ENCODE data around the gene CIB1. TPM values are rescaled to one million over a fixed set of nuclear protein-coding genes. Genes with fewer than 3 reads are reported as not detected.

Gene CIB1
- total and polyA plus RNA-seq, 10 of the 15 experiments (the other 5 are each of a cell fraction or from before 2014, with no cell fraction given), result 10.8 to 155 (median 81.9) TPM

GRCh38 chr15:90219421-90220141 lies 14.2 kb downstream of the CIB1 start:
- ChIA-PET POLR2A (interaction anchor here (1.5 to 2.2 kb wide), 4 partner anchors 16 to 58 kb away, joined by 5 to 8 read pairs (median 6); partner anchors contain the start of gene SEMA4B), SMC1A (ENCODE audit: uncharacterized antibody, unreplicated experiment) (interaction anchor here (1.0 to 3.0 kb wide), 8 partner anchors 11 to 76 kb away, joined by 3 to 10 read pairs (median 3); no protein-coding TSS in a partner anchor), CTCF (interaction anchor here (0.7 to 4.2 kb wide), 12 partner anchors 11 to 77 kb away, joined by 3 to 40 read pairs (median 6); partner anchors contain the start of genes CIB1, GDPGP1 and SEMA4B), RAD21 (ENCODE audit: unreplicated experiment) (interaction anchor here (0.7 to 3.6 kb wide), 4 partner anchors 13 to 57 kb away, joined by 3 to 25 read pairs (median 4); partner anchors contain the start of gene SEMA4B)
- in situ Hi-C loops (cut with MboI), result loop anchor here (5.0 kb wide), 1 partner anchor 57 kb away; no protein-coding TSS in a partner anchor
- H3K27ac ChIP-seq (ENCODE audit: control insufficient read depth, insufficient read depth), result no peak overlapping the region
- intact Hi-C loops (cut with micrococcal nuclease; ENCODE audit: unreplicated experiment), result no loop called here
- DNase-seq (ENCODE audit: low read depth, low spot score) (no peak), ATAC-seq (peak; percentile 92), FAIRE-seq (no peak)
- TF ChIP-seq RAD21 (IDR thresholded peaks at IDR 0.05; ENCODE audit: insufficient read depth, low read depth, low read length), result peak; percentile 58
- no peak for TF ChIP-seq SREBF1 (IDR thresholded peaks at IDR 0.05; ENCODE audit: low read length)
- 0 out of 2 replicates have a peak, but pooled peaks have one; percentile 41 for TF ChIP-seq YY1 (IDR thresholded peaks at IDR 0.05; ENCODE audit: low read depth, low read length)
- peak; percentile 85 for TF ChIP-seq SMC3 (IDR thresholded peaks at IDR 0.05; ENCODE audit: borderline replicate concordance, low read length)
- no peak for TF ChIP-seq RELA (IDR thresholded peaks at IDR 0.05; ENCODE audit: borderline replicate concordance, partially characterized antibody)
- peak; percentile 58 to 82 (median 69) for TF ChIP-seq CTCF (IDR thresholded peaks at IDR 0.05 in 2 of 3, conservative IDR thresholded peaks at IDR 0.05 in 1 of 3; ENCODE audit: control insufficient read depth in 2 of 3, extremely low read depth in 1 of 3, insufficient read depth in 1 of 3, low read depth in 3 of 3, low read length in 3 of 3)
- H3K79me2 ChIP-seq (ENCODE audit: control insufficient read depth, insufficient read depth, low read length), result no peaks in the 10 kb centered on the region
- no peaks in the 10 kb centered on the region for H3K27me3 ChIP-seq (replicated peaks in 1 of 2; ENCODE audit: control insufficient read depth in 2 of 2, insufficient read depth in 2 of 2, low read length in 1 of 2)
- H2AFZ ChIP-seq (ENCODE audit: control insufficient read depth, low read depth, low read length), result no peak overlapping the region
- WGBS (ENCODE audit: insufficient coverage, insufficient replicate concordance, low lambda C conversion rate, missing lambda C conversion rate), result 66% methylated on average over 17 of the region's 17 CpGs
- no peaks in the 10 kb centered on the region for H3K9me3 ChIP-seq (replicated peaks; ENCODE audit: control insufficient read depth, insufficient read depth, low read length)
- no TSS peak for BruUV-seq (replicated peaks)
- H3K36me3 ChIP-seq (ENCODE audit: control insufficient read depth in 2 of 2, insufficient read depth in 2 of 2, low read length in 1 of 2), result peaks cover 0 to 13% of the 10 kb centered on the region in 2 experiments; a peak in 1 of 4 replicates
- H4K20me1 ChIP-seq (ENCODE audit: control insufficient read depth, insufficient read depth), result no peaks in the 10 kb centered on the region; the same call in 1 of the 2 replicates
- peaks cover 2% of the 10 kb centered on the region; the same call in 1 of the 2 replicates for H3K4me1 ChIP-seq (ENCODE audit: control insufficient read depth, insufficient read depth, low read length)
- no peak overlapping the region for H3K4me3 ChIP-seq
- no peak overlapping the region for H3K9ac ChIP-seq (ENCODE audit: control insufficient read depth, insufficient read depth, low read length)
- no peak overlapping the region for H3K4me2 ChIP-seq (ENCODE audit: control insufficient read depth, insufficient read depth)
